AG20443 (cell line): ENCODE measurements around the gene NDUFS6.
"Not testable (repeated sequence)": the region's sequence is repeated elsewhere in the genome, so short reads cannot be mapped to it uniquely, and the experiment has no call there.

Experiments used
- DNase-seq: peaks from one replicate; pipeline ENCODE4 v3.0.0; 2012; ENCODE audit warnings: low spot score, mixed read lengths

NDUFS6 gene

GRCh38 chr5:1783216-1783554, 18.0 kb upstream of the NDUFS6 start:
- DNase-seq = no peak

DNA sequence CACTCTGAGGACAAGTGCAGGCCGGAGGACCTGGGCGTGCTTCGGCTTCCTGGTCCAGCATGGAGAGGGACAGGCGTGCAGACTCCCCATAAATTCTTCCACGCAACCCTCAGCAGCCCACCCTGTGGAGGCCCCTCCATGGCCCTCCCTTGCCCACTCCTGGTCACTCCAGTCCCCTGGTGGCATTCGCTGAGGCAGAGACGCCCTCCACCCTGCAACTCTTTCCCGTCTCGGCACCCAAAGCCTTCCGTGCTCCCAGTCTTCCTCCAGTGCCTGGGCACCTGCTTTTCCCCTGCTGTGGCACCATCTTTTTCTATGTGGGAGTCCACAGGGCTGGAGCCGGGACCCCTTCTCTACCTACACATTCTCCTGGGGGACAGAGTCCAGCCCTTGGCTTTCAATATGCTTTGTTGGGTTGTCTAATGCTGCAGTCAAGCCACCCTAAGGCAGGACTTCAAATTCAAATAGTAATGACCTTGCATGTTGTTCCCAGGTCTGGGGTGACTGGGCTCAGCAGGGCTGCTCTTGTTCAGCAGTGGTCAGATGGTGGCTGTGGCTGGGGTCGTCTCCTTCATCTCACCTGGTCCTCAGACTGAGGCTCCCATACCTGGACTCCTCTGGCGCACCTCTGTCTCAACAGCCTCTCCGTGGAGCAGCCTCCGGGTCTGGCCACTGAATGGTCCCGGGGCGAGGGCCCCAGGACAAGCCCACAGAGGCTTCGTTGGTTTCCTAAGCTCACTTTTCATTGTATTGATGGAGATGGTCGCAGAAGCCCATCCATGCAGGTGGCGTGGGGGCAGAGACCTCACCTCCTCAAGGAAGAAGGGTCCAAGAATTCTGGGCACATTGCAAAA, 16.8 kb upstream of the NDUFS6 start:
- DNase-seq = no peak

GRCh38 chr5:1785062-1785461, 16.1 kb upstream of the NDUFS6 start:
- no peak for DNase-seq

DNA sequence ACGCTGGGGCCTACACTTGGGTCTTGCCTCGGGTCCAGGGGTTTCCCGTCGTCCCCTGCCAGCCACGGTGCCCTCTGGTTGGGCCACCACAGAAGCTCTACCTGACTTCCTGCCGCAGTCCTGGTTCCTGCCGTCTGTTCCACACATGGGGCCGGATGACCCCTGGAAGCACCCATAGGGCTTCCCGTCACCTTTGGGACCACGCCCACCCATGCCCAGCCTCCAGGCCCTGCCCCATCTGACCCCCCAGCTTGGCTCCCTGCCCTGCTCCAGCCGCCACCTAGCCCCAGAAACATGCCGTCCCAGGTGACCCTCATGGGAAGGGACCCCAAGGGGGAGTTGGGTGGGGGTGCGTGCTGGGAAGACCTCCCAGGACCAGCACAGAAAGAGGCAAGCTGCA, 15.2 kb upstream of the NDUFS6 start:
- DNase-seq = no peak

- DNase-seq = no peak
Measured at GRCh38 chr5:1786621-1787471, 14.4 kb upstream of the NDUFS6 start.

DNA sequence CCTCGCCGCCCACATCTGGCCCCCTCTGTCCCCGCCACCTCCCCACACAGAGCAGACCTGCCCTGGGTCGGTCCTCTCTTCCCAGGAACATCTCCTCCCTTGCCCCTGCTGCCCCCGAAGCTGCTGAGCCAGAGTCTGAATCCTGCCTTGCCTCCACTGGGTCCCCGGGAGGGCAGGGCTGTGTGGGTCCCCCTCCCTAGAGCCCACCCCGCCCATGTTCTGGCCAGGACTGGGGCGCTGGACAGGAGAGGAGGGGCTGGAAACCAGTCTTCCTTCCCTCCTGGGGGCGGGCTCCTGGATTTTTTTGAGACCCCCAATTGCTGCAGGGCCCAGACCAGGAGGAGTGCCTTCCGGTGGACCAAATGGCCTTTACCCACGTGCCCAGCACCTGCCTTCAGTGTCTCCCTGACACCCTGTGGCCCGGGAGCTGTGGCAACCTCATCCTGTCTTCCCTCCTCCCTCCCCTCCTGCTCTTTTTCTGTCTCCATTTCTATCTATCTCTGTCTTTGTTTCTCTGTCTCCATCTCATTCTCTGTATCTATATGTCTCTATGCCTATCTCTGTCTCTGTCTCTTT, 13.6 kb upstream of the NDUFS6 start:
- DNase-seq = no peak

DNA sequence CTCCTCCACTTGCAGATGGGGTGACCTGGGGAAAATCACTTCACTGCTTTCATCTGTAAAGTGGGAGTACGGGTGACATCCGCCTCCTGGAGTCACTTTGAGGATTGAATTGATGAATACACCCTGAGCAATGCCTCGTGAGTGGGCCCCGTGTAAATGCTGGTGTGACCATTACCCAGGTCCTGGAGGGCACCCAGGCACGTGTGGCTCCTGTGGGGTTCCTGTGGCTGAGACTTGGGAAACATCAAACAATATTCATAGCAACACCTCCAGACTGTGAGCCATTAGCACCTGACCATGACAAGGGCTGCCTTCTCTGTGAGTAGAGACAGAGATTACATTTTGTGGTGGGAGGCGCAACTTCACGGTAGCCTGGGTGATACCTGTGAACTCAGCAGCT, 13.0 kb upstream of the NDUFS6 start:
- no peak for DNase-seq

- no peak for DNase-seq
Measured at GRCh38 chr5:1788828-1789227, 12.4 kb upstream of the NDUFS6 start.

DNA sequence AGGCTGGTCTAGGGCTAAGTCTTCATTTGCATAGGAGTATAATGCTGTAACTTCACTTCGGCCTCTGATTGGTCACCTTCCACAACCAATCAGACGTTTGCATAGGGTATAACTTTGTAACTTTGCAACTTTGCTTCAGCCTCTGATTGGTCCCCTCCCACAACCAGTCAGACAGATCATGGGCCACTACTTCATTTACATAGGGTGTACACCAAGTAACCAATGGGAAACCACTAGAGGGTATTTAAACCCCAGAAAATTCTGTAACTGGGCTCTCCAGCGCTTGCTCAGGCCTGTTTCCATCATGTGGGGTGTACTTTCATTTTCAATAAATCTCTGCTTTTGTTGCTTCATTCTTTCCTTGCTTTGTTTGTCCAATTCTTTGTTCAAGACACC, 11.8 kb upstream of the NDUFS6 start:
- DNase-seq = not testable (repeated sequence)

- DNase-seq = peak; percentile 48
Measured at GRCh38 chr5:1789834-1790471, 11.3 kb upstream of the NDUFS6 start.

- no peak for DNase-seq
Measured at GRCh38 chr5:1791176-1791575, 10.0 kb upstream of the NDUFS6 start.

GRCh38 chr5:1792842-1793266, 8.4 kb upstream of the NDUFS6 start:
- no peak for DNase-seq

- no peak for DNase-seq
Measured at GRCh38 chr5:1793301-1793740, 7.9 kb upstream of the NDUFS6 start.

GRCh38 chr5:1793966-1794900, 7.0 kb upstream of the NDUFS6 start:
- DNase-seq = peak; percentile 37

- no peak for DNase-seq
Measured at GRCh38 chr5:1794901-1795290, 6.3 kb upstream of the NDUFS6 start.

GRCh38 chr5:1795506-1795905, 5.7 kb upstream of the NDUFS6 start:
- DNase-seq = no peak

DNA sequence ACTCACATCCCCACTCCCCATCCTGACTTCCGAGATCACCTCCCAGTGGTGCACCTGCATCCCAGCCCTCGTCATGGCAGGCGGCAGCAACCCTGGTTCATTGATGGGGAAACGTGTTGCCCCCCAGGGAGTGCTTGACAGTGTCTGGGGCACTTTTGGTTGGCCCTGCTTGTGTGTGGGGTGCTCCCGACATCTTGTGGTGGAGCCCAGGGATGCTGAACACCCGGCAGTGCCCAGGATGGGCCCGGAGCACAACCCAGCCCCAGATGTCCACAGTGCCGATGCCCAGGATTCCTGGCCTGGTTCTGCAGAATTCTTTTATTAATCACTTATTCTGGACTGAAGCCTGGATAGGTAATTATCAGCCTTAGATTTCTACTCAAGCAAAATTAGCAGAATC, 5.3 kb upstream of the NDUFS6 start:
- no peak for DNase-seq

GRCh38 chr5:1796371-1797102, 4.7 kb upstream of the NDUFS6 start:
- no peak for DNase-seq

GRCh38 chr5:1797103-1797800, 4.0 kb upstream of the NDUFS6 start:
- DNase-seq = no peak

DNA sequence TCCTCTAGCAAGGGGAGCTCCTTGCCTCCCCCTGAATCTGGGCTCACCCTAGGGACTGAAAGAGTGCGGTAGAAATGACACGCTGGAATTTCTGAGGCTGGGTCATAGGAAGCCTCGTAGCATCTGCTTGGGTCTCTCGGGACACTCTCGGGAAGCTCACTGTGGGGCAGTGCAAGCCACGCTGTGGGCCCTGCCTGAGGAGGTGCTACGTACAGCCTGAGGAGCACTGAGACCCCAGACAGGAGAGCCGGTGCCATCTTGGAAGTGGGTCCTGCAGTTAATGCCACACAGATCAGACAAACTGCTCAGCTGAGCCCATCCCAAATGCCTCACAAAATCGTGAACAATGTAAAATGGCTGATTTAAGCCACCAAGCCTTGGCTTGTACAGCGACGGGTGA, 3.4 kb upstream of the NDUFS6 start:
- no peak for DNase-seq
